K562 (cell line): ENCODE data around the gene MXRA7. TPM values are rescaled to one million over a fixed set of nuclear protein-coding genes. Genes with fewer than 3 reads are reported as not detected.

ENCODE experiments used
- ATAC-seq: fragments of 200-7000 bp; cut with Tn5 transposase; 3 replicates; pipeline ENCODE4 v1.9.1; 2020; ENCODE audit warnings: moderate library complexity
- BruUV-seq: library from RNA; stranded (reverse); fragments of 400-500 nt; replicated peaks from 2 replicates; lab custom pipeline; 2021; lab: Mats Ljungman, UMichigan
- CTCF ChIA-PET: fragments of 300-600 bp; formaldehyde crosslinking; extraction: SDS; loops from one replicate; lab custom pipeline; 2021; ENCODE audit warnings: low intra/inter-chr PET ratio; lab: Yijun Ruan, JAX
- POLR2A ChIA-PET: fragments of 300-600, 350-650 bp; sonication (Branson Sonifier 250); formaldehyde crosslinking; extraction: SDS; loops from one replicate; lab custom pipeline; 2021; ENCODE audit warnings: antibody characterized with exemption, inconsistent platforms; lab: Yijun Ruan, JAX
- DNase-seq, 4 experiments: peaks; one replicate each; pipeline versions ENCODE4 v3.0.0 to v3.0.0-alpha.2; 2011 to 2018; ENCODE audit warnings: low spot score in 3 of 4, mixed read lengths in 3 of 4; ENCODE audit errors: extremely low read depth in 1 of 4
- FAIRE-seq: peaks from 2 replicates; lab custom pipeline; 2011; peaks lifted over from hg19 to GRCh38; lab: Jason Lieb, UNC
- H2AFZ ChIP-seq: 2 replicates; pipeline ENCODE4 v1.6.0; 2011; ENCODE audit warnings: low read depth, low read length, control low read depth, inconsistent platforms
- H3K27ac ChIP-seq: fragments of 200-600 bp; 3 replicates; pipeline ENCODE4 v1.8.0; 2011; ENCODE audit warnings: low read depth, mild to moderate bottlenecking, control low read depth, inconsistent platforms, low read length, moderate library complexity, mixed read lengths; ENCODE audit errors: extremely low read depth
- H3K27me3 ChIP-seq, 2 experiments: fragments of 300-600 bp in 1 of 2; 2 replicates in 1 of 2; 3 replicates in 1 of 2; pipeline versions ENCODE4 v1.6.0 to v1.8.0; 2011; ENCODE audit warnings: inconsistent platforms in 2 of 2, low read length in 2 of 2, mild to moderate bottlenecking in 1 of 2, mixed read lengths in 1 of 2, moderate library complexity in 1 of 2; ENCODE audit not compliant: control insufficient read depth in 2 of 2, insufficient read depth in 2 of 2
- H3K36me3 ChIP-seq: fragments of 300-600 bp; 3 replicates; pipeline ENCODE4 v1.8.0; 2011; ENCODE audit warnings: mild to moderate bottlenecking, low read length, inconsistent platforms; ENCODE audit not compliant: control insufficient read depth, insufficient read depth
- H3K4me1 ChIP-seq, 2 experiments: fragments of 200-600 bp in 1 of 2; replicated peaks in 1 of 2; 2 replicates in 1 of 2; 3 replicates in 1 of 2; pipeline versions ENCODE4 v1.5.1 to v1.8.0; 2011; ENCODE audit warnings: inconsistent platforms in 2 of 2, low read length in 2 of 2, mild to moderate bottlenecking in 1 of 2, mixed read lengths in 1 of 2, moderate library complexity in 1 of 2; ENCODE audit not compliant: control insufficient read depth in 2 of 2, insufficient read depth in 2 of 2
- H3K4me2 ChIP-seq: 2 replicates; pipeline ENCODE4 v1.6.1; 2011; ENCODE audit warnings: low read length, control low read depth, inconsistent platforms, mixed read lengths; ENCODE audit not compliant: insufficient read depth
- H3K4me3 ChIP-seq: fragments of 200-600 bp; sonication (generic), shearing (Covaris generic); 2 replicates; pipeline ENCODE4 v1.5.1; 2016; ENCODE audit warnings: control low read depth, inconsistent platforms
- H3K79me2 ChIP-seq: fragments of 200-600 bp; 3 replicates; pipeline ENCODE4 v1.8.0; 2011; ENCODE audit warnings: low read length, inconsistent platforms; ENCODE audit not compliant: control insufficient read depth, insufficient read depth
- H3K9ac ChIP-seq, 2 experiments: 2 replicates each; pipeline versions ENCODE4 v1.6.0 to v1.6.1; 2011; ENCODE audit warnings: low read depth in 2 of 2, low read length in 2 of 2, control low read depth in 1 of 2, inconsistent platforms in 1 of 2, mild to moderate bottlenecking in 1 of 2, mixed read lengths in 1 of 2; ENCODE audit not compliant: insufficient read depth in 1 of 2
- H3K9me1 ChIP-seq: one replicate; pipeline ENCODE4 v1.6.0; 2011; ENCODE audit warnings: inconsistent platforms, mild to moderate bottlenecking, low read length, moderate library complexity; ENCODE audit not compliant: control insufficient read depth, insufficient read depth
- H3K9me3 ChIP-seq: replicated peaks from 2 replicates; pipeline ENCODE4 v1.5.1; 2011; ENCODE audit warnings: low read depth, low read length, inconsistent platforms; ENCODE audit not compliant: control insufficient read depth, insufficient read depth
- H4K20me1 ChIP-seq: replicated peaks from 2 replicates; pipeline ENCODE4 v1.6.1; 2011; ENCODE audit warnings: low read length, inconsistent platforms, mixed read lengths; ENCODE audit not compliant: control insufficient read depth, insufficient read depth
- MYBL2 ChIP-seq, 2 experiments: fragments of 450-650 bp in 1 of 2; sonication (generic) in 1 of 2; formaldehyde crosslinking in 1 of 2; IDR thresholded peaks; 2 replicates each; pipeline versions ENCODE4 v1.6.1 to v1.8.1; 2017 to 2022; ENCODE audit warnings: borderline replicate concordance in 1 of 2, inconsistent platforms in 1 of 2, low read depth in 1 of 2, mild to moderate bottlenecking in 1 of 2, missing genetic modification reagents in 1 of 2, moderate library complexity in 1 of 2
- POLR2A ChIP-seq: fragments of 450-650 bp; conservative IDR thresholded peaks from 2 replicates; pipeline ENCODE4 v1.6.1; 2016
- WGBS: fragments of 100-300 bp; shearing (Covaris generic); methylation state at CpG from one replicate; pipeline ENCODE4 v1.1.6; 2016; ENCODE audit warnings: low coverage, mixed read lengths; ENCODE audit not compliant: insufficient coverage; ENCODE audit errors: missing lambda C conversion rate; 5-methylcytosine and 5-hydroxymethylcytosine counted together
- in situ Hi-C: fragments of 300-500 bp; cut with MboI; formaldehyde crosslinking; loops from 4 replicates; pipeline ENCODE4 v1.15.0; 2018; ENCODE audit warnings: inconsistent platforms, mixed read lengths
- intact Hi-C: fragments of 100-400 bp; cut with micrococcal nuclease; formaldehyde crosslinking; loops from 2 replicates; pipeline ENCODE4 v1.14.2; 2022
- polyA plus RNA-seq, 8 experiments: library from polyadenylated mRNA; depleted of rRNA in 4 of 8; stranded (reverse) in 5 of 8; unstranded in 3 of 8; fragments of >200 nt; fragmentation: Nextera tagmentation in 2 of 8; fragmentation: Illumina TruSeq in 1 of 8; extraction: Ambion mirVana in 2 of 8; extraction: Trizol in 1 of 8; gene quantifications; 2 replicates each; pipeline versions ENCODE4 v1.2.1 to v1.2.3, GENCODE V29; 2011 to 2014; ENCODE audit warnings: inconsistent platforms in 1 of 8, missing spikeins in 1 of 8
- total RNA-seq, 7 experiments: library from RNA; depleted of rRNA in 6 of 7; stranded (reverse); fragments of >200 nt in 6 of 7; fragmentation: Illumina TruSeq in 2 of 7; extraction: Trizol in 2 of 7; gene quantifications; 2 replicates each; pipeline versions ENCODE4 v1.2.1 to v1.2.3, GENCODE V29; 2011 to 2021; ENCODE audit warnings: low replicate concordance in 1 of 7
- TF ChIP-seq, protein P1 (sequence below): sonication (generic); formaldehyde crosslinking; IDR thresholded peaks from 2 replicates; pipeline ENCODE4 v1.9.0; 2022; ENCODE audit warnings: mild to moderate bottlenecking, missing genetic modification reagents
- TF ChIP-seq, protein P2 (sequence below): sonication (generic); formaldehyde crosslinking; IDR thresholded peaks from 2 replicates; pipeline ENCODE4 v1.8.1; 2023; ENCODE audit warnings: missing genetic modification reagents, mild to moderate bottlenecking, borderline replicate concordance
- TF ChIP-seq, protein P3 (sequence below): fragments of 450-650 bp; formaldehyde crosslinking; IDR thresholded peaks from 2 replicates; pipeline ENCODE4 v1.4.0; 2022; ENCODE audit warnings: missing genetic modification characterization
- TF ChIP-seq, protein P4 (sequence below): fragments of 450-650 bp; IDR thresholded peaks from 2 replicates; pipeline ENCODE4 v1.6.1; 2017; ENCODE audit warnings: antibody characterized with exemption
- TF ChIP-seq, protein P5 (sequence below): fragments of 200-400 bp; formaldehyde crosslinking; IDR thresholded peaks from 2 replicates; pipeline ENCODE4 v1.6.1; 2017; ENCODE audit warnings: mild to moderate bottlenecking, low read depth, low read length, moderate library complexity

Gene MXRA7
- total and polyA plus RNA-seq, 9 of the 15 experiments (the other 6 are each of a cell fraction or from before 2014, with no cell fraction given) = 2.6 to 38.4 (median 14.3) TPM

DNA sequence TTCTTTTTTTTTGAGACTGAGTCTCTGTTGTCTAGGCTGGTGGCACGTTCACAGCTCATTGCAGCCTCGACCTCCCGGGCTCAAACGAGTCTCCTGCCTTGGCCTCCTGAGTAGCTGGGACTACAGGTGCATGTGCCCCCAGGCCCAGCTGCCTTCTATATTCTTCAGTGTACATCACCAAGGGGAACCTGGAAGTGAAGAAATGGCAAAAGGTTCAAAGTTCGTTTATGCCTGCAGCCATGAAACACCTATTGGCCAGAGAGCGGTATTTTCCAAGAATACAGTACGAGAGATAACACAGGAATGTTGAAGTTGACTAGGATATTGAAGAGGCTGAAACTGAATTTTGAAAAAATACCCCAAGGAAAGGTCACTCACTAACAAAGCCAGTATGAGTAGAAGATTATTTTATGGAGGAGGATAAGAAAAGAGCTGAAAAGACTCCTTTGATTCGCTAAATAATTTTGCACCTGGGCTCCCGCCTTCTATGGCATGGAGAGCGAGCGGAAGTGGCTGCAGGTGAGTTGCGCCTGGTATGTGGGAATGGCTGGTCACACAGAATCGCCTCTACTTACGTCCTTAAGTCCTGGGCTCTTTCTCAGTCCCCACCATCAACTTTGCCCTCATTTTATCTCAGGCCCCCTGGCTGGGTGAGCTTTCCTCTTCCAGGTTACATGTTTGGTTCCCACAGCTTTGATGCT, 77.0 kb downstream of the MXRA7 start:
- Histone ChIP-seq H3K4me2 (no peak overlapping the region), H4K20me1 (peaks cover 5% of the 10 kb centered on the region), H3K4me1 (peaks cover 17 to 20% of the 10 kb centered on the region in 2 experiments; a peak in 4 of 5 replicates), H3K4me3 (no peak overlapping the region), H3K9me3 (no peaks in the 10 kb centered on the region), H3K27me3 (no peaks in the 10 kb centered on the region), H3K9me1 (no peaks in the 10 kb centered on the region), H2AFZ (no peak overlapping the region), H3K27ac (no peak overlapping the region; the same call in 2 of the 3 replicates), H3K9ac (peak overlapping the region in 1 of 2 experiments; percentile 50; a peak in 1 of 4 replicates), H3K79me2 (peaks cover 41% of the 10 kb centered on the region), H3K36me3 (peaks cover 68% of the 10 kb centered on the region)
- FAIRE-seq = no peak
- ChIA-PET POLR2A (interaction anchor here (0.6 to 2.0 kb wide), 11 partner anchors 7 to 121 kb away, joined by 3 to 9 read pairs (median 3); partner anchors contain the start of gene ST6GALNAC1), CTCF (no interaction called here)
- in situ Hi-C loops = no loop called here
- BruUV-seq = no TSS peak
- DNase-seq = no peak
- TF ChIP-seq, protein P1, sequence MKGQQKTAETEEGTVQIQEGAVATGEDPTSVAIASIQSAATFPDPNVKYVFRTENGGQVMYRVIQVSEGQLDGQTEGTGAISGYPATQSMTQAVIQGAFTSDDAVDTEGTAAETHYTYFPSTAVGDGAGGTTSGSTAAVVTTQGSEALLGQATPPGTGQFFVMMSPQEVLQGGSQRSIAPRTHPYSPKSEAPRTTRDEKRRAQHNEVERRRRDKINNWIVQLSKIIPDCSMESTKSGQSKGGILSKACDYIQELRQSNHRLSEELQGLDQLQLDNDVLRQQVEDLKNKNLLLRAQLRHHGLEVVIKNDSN (CRISPR knock-in tag) = no peak
- TF ChIP-seq, protein P2, sequence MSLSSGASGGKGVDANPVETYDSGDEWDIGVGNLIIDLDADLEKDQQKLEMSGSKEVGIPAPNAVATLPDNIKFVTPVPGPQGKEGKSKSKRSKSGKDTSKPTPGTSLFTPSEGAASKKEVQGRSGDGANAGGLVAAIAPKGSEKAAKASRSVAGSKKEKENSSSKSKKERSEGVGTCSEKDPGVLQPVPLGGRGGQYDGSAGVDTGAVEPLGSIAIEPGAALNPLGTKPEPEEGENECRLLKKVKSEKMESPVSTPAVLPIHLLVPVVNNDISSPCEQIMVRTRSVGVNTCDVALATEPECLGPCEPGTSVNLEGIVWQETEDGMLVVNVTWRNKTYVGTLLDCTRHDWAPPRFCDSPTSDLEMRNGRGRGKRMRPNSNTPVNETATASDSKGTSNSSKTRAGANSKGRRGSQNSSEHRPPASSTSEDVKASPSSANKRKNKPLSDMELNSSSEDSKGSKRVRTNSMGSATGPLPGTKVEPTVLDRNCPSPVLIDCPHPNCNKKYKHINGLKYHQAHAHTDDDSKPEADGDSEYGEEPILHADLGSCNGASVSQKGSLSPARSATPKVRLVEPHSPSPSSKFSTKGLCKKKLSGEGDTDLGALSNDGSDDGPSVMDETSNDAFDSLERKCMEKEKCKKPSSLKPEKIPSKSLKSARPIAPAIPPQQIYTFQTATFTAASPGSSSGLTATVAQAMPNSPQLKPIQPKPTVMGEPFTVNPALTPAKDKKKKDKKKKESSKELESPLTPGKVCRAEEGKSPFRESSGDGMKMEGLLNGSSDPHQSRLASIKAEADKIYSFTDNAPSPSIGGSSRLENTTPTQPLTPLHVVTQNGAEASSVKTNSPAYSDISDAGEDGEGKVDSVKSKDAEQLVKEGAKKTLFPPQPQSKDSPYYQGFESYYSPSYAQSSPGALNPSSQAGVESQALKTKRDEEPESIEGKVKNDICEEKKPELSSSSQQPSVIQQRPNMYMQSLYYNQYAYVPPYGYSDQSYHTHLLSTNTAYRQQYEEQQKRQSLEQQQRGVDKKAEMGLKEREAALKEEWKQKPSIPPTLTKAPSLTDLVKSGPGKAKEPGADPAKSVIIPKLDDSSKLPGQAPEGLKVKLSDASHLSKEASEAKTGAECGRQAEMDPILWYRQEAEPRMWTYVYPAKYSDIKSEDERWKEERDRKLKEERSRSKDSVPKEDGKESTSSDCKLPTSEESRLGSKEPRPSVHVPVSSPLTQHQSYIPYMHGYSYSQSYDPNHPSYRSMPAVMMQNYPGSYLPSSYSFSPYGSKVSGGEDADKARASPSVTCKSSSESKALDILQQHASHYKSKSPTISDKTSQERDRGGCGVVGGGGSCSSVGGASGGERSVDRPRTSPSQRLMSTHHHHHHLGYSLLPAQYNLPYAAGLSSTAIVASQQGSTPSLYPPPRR (CRISPR knock-in tag) = no peak
- TF ChIP-seq, protein P3, sequence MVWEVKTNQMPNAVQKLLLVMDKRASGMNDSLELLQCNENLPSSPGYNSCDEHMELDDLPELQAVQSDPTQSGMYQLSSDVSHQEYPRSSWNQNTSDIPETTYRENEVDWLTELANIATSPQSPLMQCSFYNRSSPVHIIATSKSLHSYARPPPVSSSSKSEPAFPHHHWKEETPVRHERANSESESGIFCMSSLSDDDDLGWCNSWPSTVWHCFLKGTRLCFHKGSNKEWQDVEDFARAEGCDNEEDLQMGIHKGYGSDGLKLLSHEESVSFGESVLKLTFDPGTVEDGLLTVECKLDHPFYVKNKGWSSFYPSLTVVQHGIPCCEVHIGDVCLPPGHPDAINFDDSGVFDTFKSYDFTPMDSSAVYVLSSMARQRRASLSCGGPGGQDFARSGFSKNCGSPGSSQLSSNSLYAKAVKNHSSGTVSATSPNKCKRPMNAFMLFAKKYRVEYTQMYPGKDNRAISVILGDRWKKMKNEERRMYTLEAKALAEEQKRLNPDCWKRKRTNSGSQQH (CRISPR knock-in tag) = no peak
- TF ChIP-seq, protein P4, sequence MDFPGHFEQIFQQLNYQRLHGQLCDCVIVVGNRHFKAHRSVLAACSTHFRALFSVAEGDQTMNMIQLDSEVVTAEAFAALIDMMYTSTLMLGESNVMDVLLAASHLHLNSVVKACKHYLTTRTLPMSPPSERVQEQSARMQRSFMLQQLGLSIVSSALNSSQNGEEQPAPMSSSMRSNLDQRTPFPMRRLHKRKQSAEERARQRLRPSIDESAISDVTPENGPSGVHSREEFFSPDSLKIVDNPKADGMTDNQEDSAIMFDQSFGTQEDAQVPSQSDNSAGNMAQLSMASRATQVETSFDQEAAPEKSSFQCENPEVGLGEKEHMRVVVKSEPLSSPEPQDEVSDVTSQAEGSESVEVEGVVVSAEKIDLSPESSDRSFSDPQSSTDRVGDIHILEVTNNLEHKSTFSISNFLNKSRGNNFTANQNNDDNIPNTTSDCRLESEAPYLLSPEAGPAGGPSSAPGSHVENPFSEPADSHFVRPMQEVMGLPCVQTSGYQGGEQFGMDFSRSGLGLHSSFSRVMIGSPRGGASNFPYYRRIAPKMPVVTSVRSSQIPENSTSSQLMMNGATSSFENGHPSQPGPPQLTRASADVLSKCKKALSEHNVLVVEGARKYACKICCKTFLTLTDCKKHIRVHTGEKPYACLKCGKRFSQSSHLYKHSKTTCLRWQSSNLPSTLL = no peak
- TF ChIP-seq, protein P5, sequence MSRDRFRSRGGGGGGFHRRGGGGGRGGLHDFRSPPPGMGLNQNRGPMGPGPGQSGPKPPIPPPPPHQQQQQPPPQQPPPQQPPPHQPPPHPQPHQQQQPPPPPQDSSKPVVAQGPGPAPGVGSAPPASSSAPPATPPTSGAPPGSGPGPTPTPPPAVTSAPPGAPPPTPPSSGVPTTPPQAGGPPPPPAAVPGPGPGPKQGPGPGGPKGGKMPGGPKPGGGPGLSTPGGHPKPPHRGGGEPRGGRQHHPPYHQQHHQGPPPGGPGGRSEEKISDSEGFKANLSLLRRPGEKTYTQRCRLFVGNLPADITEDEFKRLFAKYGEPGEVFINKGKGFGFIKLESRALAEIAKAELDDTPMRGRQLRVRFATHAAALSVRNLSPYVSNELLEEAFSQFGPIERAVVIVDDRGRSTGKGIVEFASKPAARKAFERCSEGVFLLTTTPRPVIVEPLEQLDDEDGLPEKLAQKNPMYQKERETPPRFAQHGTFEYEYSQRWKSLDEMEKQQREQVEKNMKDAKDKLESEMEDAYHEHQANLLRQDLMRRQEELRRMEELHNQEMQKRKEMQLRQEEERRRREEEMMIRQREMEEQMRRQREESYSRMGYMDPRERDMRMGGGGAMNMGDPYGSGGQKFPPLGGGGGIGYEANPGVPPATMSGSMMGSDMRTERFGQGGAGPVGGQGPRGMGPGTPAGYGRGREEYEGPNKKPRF = no peak
- TF ChIP-seq POLR2A = 0 out of 2 replicates have a peak, but pooled peaks have one; percentile 17
- no peak for TF ChIP-seq MYBL2 (IDR thresholded peaks at IDR 0.05; ENCODE audit: low read depth)
- no peak for TF ChIP-seq MYBL2 (CRISPR knock-in tag; IDR thresholded peaks at IDR 0.05; ENCODE audit: borderline replicate concordance)
- WGBS = 94% methylated on average over 13 of the region's 14 CpGs
- no peak for ATAC-seq
- intact Hi-C loops = no loop called here
